GM18909 (cell line): Measurements from ENCODE around the gene FBXW5.

Source experiments
- ATAC-seq: cut with Tn5 transposase; IDR thresholded peaks from one replicate; pipeline ENCODE4 v1.9.1; 2021; ENCODE audit warnings: mild to moderate bottlenecking; ENCODE audit not compliant: unreplicated experiment, poor library complexity

The FBXW5 gene

GRCh38 chr9:136951541-136952320 lies 7.2 kb upstream of the FBXW5 start, which contains the start of gene LCN12:
Gene LCN12 (plus strand): TSS chr9:136952273. CDS start chr9:136952328, 55 bp downstream.
- no peak for ATAC-seq

- ATAC-seq = no peak
Measured at GRCh38 chr9:136950656-136951276, 6.2 kb upstream of the FBXW5 start.

DNA sequence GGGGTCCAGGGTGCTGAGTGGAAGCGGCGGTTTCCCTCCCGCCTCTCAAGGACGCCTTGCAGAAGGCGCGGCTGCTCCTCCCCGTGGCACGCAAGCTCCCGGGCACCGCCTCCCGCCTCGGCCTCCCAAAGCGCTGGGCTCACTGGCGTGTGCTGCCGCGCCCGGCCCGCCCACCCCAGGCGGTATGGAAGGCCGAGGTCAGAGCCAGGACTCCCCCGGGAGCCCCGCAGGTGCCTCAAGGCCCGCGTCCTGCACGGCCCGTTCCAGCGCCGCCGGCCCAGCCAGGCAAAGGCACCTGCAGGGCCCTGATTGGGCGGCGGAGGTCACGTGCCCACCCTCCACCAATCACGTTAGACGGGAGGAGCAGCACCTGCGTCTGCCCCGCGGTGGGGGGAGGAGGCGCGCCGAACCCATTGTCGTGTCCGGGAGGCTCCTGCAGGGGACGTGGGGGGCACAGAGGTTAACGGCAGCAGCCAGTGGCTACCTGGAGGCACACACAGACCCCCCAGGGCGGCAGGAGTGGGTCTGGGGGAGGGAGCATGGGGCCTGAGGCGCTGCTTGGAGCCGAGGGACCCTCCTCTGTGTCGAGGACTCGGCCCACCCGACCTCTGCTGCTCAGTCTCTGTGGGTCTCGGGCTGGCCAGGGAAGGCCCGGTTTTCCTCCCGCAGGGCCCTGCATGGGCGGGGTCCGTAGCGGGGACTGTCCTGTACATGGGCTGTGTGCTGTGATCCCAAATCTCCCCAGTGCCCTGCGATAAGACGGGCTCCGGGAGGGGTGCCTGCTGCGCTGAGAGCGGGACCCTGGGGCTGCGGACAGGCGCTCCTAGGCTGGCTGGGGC lies 5.5 kb upstream of the FBXW5 start:
- peak; percentile 81 for ATAC-seq

- ATAC-seq = no peak
Measured at GRCh38 chr9:136949239-136949816, 4.8 kb upstream of the FBXW5 start.

- ATAC-seq = no peak
Measured at GRCh38 chr9:136947955-136948510, 3.5 kb upstream of the FBXW5 start.

DNA sequence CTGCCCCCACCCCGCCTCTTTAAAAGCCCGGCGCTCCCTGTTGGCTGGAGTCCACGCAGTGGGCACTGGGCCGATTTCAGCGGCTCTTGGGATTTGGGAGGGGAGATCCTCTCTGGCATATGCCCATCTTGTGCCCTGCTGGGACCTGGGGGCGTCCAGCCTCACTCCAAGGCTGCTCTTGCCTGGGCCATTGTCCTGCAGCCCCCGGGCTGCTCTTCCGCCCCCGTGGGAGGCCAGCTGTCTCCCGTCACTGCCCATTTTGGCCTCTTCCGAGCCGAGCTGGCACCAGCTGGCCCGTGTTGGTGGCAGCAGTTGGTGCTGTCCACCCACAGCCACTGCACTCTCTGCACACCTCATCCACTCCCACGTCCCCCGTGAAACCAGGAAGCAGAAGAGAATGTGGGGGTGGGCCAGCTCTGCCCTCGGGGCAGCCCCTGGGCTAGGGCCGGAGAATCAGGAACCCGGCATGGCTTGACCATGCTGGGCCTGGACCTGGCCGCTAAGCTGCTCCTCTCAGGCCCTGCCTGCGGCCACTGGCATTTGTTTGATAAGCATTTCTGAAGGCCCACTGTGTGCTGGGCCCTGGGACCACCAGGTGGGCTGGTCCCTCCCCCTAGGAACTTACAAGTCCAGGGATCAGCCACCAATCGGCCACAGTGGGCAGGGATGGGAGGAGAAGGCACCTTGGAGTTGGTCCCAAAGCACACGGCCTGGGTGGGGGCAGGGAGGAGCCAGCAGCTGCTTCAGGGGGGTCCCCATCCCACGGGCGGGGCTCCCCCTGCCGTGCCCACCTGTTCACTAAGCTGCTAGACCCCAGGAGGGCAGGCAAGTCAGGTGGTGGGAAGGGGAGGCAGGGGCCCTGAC lies 2.7 kb upstream of the FBXW5 start:
- ATAC-seq = no peak

GRCh38 chr9:136946228-136947027 lies 1.9 kb upstream of the FBXW5 start:
- no peak for ATAC-seq

DNA sequence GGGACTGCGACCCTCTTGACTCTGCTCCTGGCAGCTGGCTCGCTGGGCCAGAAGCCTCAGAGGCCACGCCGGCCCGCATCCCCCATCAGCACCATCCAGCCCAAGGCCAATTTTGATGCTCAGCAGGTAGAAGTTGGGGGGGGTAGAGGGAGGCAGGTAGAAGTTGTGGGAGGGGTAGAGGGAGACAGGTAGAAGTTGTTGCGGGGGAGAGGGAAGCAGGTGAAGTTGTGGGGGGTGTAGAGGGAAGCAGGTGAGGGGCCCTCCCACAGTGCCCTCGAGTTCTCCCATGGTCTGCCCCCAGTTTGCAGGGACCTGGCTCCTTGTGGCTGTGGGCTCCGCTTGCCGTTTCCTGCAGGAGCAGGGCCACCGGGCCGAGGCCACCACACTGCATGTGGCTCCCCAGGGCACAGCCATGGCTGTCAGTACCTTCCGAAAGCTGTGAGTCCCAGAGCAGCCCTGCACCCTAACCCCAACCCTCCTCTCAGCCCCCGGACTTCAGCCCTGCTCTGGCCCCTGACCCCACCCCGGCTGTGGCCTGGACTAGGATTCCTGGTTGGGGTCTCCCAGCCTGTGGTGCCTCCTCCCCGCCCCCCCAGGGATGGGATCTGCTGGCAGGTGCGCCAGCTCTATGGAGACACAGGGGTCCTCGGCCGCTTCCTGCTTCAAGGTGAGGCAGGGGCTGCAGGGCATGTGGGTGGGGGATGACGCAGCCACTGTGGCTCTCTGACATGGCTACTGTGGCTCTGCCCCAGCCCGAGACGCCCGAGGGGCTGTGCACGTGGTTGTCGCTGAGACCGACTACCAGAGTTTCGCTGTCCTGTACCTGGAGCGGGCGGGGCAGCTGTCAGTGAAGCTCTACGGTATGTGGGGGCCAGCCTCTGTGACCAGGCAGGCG lies 1.0 kb upstream of the FBXW5 start:
- ATAC-seq = no peak

DNA sequence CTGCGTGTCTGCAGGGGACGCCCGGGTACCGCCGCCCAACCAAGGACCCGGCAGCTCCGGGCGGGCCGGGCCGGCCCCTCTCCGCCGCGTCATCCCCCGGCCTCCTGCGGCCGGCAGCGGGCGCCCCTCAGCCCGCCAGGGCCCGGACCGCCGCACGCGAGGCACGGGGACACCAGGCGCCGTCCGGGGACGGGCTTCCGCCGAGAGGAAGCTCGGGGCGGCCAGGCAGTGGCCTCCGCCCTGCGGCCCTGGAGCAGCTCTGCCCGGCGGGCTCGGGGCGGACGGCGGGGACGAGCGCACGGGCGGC lies 373 bp downstream of the FBXW5 start:
- peak; percentile 38 for ATAC-seq

DNA sequence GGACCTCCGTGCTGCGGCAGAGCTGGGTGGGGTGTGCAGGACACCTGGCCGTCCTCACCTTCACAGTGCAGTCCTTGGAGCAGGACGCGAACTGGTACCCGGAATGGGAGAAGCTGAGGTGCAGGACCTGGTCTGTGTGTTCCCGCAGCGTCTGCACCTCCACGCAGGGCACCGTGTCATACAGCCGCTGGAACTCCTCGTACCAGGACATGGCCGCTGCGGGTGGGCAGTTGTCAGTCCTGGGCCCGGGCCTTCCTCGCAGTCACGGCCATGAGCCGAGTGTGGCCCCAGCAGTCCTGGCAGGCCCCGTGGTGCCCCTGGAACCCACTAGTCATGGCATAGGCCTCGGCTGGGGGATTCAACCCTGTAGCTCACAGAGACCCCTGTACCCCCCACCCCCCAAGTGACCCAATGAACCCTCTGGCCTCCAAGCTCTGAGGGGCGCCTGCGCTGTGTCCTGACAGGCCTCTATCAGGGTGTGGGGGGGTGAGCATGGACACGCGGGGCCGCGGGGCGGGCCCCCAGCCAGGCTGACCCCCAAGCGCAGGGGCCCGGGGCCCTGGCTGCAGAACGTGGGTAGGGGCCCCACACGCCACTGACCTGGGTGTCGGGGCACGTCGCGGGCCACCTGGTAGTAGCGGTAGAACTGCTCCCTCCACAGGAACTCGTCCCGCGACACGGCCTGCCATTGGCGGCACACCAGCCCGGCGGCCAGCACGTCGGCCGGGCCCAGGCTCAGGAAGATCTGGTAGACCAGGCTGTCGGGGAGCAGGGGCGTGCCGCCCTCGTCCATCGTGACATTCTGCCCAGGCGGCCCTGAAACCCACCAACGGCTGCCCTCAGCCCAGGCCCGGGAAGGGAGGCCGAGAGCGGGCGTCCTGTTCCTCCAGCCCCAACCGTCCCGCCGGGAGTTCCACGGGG lies 987 bp downstream of the FBXW5 start:
- peak; percentile 13 for ATAC-seq

DNA sequence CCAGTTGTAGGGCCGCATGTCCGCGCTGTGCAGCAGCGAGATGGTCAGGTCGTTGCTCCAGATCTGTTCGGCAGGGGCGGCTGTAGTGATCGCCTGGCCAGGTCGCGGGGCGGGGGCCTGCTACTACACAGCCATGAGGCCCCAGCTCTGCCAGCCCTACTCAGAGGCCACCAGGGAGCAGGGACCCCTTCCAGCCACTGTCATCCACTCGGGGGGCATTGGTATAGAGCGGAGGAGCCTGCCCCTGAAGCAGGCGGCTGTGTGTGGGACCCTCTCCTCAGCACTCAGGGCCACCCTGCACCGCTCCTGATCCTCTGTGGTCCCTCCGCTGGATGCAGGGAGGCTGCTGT lies 1.7 kb downstream of the FBXW5 start:
- no peak for ATAC-seq

DNA sequence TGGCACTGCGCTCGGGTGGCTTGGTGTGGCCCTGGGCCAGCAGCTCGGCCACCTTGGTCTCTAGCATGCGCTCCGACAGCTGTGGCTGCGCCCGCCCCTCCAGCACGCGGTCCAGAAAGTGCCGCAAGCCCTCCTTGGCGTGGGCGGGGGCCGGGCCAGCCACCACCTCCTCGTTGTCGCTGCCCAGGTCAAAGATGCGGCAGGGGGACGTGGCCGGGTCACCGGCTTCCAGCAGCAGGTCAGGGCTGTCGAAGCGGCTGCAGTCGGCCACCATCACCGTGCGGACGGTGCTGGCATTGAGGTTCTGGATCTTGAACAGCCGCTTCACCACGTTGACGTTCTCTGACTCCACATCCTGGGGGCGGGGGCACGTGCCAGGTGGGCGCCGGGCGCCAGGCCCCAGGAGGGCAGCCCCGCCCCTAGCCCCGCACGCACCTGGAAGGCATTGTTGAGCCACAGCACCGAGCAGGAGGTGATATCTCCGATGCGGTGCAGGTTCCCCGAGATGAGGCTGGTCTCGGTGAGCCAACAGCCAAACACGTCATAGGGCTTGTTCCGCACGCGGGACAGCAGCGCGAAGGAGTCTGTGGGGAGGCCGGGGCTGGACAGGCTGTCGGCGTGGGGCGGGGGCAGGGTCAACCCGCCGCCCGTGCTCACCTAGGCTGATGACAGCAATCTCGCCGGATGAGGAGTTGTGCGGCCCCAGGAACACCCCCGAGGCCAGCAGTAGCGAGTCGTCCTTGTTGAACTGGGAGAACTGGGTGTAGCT lies 2.2 kb downstream of the FBXW5 start:
- no peak for ATAC-seq

DNA sequence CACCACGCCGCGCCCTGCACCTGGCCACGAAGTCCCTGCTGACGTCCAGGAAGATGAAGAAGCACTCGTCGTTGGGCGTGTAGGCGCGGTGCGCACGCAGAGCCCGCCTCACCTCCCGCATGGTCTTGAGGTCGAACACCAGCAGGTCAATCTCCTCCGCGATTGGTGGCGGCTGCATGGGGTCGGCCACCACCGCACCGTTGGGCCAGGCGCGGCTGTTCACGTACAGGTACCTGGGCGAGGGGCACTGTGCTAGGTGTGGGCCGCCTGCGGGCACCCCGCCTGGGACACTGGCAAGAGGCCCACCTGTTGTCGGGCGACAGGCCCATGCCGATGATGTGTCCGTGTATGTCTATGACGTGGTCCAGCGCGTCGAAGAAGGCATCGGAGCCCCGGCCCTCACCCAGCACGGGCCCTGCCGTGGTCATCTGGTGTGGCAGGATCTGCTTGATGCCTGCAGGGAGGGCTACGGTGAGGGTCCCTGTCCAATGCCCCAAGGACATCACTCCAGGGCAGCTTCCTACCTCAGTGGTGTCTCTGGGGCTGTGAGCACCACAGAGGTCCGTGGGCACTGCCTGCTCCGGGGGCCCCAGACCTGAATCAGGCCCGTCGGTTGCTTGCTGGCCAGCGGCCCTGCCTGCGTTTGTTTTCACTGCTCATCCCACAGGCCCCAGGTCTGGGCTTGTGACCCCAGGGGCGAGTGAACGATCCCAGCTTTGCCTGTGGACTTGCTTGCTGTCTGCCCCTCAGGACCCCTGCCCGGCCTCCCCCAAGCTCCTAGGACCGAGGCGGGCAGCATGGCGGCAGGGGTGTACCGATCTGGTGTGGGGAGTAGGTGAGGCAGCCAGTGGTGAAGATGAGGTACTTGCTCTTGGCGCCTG lies 3.1 kb downstream of the FBXW5 start:
- ATAC-seq = no peak

GRCh38 chr9:136940526-136941230 lies 3.9 kb downstream of the FBXW5 start:
- ATAC-seq = no peak
